NCI-H2196 treated with DMSO at 0.1 percent for 48 hours (cell line): ENCODE data around the gene CCNE1.
A peak's percentile ranks its signal among the peaks of the same experiment; 100 is the strongest.

Source experiments
- DNase-seq: peaks from one replicate; lab custom pipeline; 2025; ENCODE audit not compliant: unreplicated experiment; lab: John Stamatoyannopoulos, UW

CCNE1 gene

GRCh38 chr19:29841559-29842367, 30.0 kb downstream of the CCNE1 start:
- DNase-seq = peak; percentile 67

GRCh38 chr19:29842471-29843179, 30.8 kb downstream of the CCNE1 start:
- no peak for DNase-seq

DNA sequence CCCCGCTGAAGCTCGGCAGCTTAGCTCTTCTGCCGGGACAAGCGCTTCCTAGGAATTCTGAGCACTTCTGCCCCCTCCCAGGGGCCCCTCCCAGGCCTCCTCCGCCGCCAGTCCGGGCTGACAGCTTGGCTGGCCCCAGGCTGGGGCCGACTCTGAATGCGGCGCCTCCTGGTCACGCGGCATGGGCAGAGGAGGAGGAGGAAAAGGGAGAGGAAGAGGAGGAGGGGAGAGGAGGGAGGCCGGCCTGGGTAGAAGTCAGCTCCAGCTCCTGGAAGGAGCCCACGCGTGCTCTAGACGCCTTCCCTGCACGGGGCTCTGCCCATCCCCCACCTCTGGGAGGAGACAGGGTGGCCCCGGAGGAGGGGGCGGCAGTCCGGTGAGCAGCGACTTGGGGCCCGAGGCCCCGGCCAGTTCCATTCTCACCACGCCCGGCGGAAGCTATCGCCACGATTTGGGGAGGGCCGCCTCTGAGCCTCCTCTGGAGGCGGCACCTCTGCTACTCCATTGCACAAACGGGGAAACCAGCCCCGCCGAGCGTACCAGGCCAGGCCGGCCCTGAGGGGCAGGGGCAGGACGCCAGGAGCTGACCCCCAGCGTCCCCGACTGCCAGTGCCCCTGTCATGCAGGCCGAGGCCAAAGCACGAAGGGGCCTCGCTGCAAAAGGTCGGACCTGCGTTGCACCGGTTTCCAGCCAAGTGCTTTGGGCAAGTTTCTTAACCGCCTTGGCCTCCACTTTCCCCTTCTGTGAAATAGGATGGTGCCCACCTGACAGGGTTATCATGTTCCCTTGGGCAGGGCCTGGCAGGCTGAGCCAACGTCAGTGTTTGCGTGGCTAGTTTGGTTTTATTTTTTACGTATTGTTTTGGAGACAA, 31.6 kb downstream of the CCNE1 start:
- DNase-seq = no peak

DNA sequence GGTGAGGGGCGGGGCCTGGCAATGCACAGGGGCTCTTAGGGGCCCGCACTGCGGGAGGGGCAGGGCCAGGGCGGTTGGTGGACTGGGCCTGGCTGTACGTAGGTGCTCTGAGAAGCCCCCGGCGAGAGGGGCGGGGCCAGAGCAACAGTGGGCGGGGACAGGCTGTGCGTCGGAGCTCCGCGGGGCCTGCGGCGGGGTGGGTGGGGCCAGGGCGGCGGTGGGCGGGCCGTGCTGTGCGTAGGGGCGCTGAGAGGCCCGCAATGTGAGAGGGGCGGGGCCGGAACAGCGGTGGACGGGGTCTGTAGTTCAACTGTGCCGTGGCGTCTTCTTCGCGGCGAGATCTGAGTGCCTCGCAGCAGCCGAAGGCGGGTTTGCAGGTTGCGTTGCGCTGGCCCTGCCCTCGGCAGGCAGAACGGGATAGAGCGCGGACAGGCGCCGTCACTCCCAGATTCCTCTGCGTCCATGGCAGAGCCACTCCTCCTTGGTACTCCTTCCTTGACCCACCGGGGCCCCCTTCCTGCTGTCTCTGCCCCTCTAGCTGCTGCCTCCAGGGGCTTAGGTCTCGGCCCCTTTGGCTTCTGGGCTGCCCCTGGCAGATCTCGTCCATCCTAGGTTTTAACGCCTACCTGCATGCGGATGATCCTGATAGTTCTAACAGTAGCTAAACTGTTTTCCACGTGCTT, 33.2 kb downstream of the CCNE1 start:
- peak; percentile 83 for DNase-seq

GRCh38 chr19:29845574-29846176, 33.9 kb downstream of the CCNE1 start:
- DNase-seq = peak; percentile 16

DNA sequence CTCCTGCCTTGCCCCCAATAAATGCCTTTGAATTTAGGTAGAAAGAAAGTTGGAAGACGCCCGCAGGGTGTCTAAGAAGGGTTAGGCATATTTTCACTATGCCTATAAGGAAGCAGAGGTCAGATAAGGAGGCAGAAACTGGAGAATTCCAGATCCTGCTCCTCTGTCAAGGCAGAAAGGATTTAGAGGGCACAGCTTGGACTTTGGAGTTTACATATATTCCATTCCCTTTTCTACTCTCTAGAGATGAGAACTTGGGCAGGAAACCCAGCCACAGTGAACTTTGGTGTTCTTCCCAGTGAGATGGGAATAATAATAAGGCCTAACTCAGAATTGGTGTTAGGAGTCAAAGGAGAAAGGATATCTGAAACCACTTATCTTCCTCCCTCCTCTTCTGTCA, 37.4 kb downstream of the CCNE1 start:
- no peak for DNase-seq

DNA sequence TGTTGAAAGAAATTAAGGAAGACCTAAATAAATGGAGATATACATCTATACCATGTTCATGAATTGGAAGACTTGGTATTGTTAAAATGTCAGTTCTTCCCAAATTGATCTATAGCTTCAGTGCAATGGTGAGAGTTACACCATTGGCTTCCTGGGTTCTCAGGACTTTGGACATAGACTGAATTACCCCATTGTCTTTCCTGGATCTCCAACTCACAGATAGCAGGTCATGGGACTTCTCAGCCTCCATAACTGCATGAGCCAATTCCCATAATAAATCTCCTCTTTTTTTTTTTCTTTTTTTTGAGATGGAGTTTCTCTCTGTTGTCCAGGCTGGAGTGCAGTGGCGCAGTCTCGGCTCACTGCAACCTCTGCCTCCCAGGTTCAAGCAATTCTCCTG, 38.7 kb downstream of the CCNE1 start:
- DNase-seq = no peak

GRCh38 chr19:29851769-29852521, 40.2 kb downstream of the CCNE1 start:
- no peak for DNase-seq

- no peak for DNase-seq
These were observed 42.2 kb downstream of the CCNE1 start for GRCh38 chr19:29854033-29854432.

DNA sequence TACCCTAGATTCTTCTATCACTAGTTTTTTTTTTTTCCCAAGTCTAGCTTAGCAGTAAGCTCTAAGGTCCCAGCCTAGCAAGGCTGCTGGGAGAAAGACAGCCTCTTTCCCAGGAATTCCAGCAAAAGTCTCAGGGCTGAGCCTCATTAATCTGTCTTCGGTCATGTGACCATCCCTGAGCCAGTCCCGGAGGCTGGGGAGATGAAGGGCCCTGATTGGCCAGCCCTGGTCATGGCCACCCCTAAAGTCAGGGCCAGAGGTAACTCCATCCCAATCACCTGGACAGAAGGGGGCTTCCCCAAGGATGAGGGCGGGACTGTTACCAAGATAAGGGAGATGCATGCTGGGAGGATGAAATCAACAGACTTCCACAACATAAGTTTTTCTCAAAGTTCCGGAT, 43.3 kb downstream of the CCNE1 start:
- no peak for DNase-seq

DNA sequence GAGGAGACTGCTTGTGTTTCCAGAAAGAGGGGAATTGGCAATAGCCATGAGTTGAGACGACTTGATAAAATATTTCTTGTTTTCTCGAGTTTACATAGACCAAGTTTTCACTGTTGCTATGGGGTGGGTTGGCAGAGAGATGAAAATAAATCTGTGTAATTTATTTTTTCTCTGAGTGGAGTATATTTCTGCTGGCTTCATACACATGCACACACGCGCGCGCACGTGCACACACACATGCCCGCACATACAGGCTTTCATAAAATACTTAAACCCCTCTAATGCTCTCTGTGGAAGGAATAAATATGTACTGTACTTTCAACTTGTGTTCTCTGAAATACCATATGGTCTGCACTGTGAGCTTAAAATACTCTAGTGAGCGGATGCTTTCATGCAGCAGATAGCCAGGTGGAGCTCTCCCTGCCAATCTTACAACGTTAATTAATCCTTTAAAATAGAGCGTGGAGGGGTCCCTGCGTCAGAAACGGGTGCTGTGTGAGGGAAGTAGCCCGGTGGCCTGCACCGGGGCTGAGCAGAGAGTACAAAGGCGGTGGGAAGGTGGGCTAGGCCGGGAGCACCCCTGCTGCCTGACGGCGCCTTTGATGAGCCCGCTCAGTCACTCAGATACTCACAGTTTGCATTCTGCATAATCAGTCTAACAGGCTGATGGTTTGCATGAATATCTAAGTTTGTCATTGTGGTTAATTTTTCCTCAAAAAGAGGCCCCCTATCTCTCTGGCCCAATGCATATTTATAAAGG, 44.1 kb downstream of the CCNE1 start:
- no peak for DNase-seq

DNA sequence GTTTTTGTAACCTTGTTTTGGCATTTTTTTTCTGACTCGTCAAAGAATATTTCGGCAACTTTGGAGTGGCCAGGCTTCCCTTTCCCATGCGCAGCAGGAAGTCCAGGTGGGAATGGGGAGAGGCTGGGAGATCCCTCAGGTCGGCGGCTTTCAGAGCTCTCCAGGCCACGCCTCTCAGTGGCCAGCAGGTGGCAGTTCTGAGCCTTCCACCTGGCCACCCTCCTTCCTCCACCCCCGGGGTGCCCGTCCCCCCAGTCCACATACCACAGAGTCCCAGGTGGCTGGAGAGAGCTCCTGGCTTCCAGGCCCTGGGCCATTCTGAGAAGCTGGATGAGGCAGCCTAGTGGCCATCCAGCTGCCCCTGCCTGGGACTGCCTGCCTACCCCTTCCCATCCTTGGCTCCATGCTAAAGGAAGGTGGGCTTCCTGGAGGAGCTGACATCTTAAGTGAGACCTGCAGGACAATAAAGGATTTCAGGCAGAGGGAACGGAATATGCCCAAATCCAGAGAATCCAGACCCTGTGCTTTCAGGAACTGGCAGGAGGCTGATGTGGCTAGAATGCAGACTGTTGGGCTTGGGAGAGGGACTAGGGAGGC, 46.3 kb downstream of the CCNE1 start:
- no peak for DNase-seq

GRCh38 chr19:29858621-29859020, 46.8 kb downstream of the CCNE1 start:
- DNase-seq = no peak

DNA sequence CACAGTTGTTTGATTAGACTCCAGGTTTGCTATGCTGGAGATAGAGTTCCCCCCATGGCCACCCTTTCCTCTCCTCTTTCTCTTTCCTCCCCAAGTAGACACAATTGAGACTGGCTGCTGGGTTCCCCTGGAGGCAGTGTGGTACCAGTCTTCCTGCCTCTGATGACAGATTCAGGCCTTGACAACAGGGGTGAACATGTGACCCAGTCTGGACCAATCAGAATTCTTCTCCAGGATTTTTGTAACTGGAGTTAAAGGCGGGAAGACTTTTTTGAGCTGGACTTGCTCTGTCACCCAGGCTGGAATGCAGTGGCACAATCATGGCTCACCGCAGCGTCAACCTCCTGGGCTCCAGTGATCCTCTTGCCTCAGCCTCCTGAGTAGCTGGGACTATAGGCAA, 48.7 kb downstream of the CCNE1 start:
- DNase-seq = no peak

DNA sequence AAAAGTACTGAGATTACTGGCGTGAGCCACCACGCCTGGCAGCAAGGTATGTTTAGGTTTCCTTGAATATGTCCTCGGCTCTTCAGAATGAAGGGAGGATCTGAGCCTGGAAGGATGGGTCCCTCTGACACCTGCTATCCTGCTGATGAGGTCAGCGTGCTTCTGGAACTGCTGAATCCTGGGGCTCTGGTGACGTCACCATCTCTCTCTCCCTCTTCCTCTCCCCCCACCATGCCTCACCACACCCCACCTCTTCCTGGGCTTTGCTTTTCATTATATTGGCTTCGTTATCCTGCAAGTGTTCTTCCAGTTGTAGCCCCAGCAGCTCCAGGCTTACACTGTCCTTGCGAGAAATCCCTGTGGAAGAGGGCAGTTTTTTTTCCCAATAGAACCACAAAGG, 49.8 kb downstream of the CCNE1 start:
- no peak for DNase-seq

- no peak for DNase-seq
These were observed 54.2 kb downstream of the CCNE1 start for GRCh38 chr19:29866011-29866410.

- no peak for DNase-seq
These were observed 56.2 kb downstream of the CCNE1 start for GRCh38 chr19:29867984-29868383.

DNA sequence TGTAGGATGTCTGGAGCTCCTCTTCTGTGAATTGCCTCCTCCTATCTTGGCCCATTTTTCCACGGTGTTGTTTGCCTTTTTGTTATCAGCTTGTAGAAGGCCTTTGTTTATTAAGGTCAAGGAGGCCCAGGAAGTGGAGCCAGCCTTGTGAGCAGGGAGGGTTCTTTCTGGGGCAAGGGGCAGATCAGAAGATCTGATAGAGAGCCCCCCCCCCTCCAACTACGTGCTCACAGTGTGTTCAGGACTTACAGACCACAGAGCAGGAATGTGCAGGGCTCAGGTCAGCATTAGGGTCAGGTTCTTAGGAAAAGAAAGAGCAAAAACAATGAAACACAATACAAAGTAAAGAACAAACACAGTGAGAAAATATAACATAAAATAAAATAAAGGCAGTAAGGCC, 59.4 kb downstream of the CCNE1 start:
- no peak for DNase-seq

DNA sequence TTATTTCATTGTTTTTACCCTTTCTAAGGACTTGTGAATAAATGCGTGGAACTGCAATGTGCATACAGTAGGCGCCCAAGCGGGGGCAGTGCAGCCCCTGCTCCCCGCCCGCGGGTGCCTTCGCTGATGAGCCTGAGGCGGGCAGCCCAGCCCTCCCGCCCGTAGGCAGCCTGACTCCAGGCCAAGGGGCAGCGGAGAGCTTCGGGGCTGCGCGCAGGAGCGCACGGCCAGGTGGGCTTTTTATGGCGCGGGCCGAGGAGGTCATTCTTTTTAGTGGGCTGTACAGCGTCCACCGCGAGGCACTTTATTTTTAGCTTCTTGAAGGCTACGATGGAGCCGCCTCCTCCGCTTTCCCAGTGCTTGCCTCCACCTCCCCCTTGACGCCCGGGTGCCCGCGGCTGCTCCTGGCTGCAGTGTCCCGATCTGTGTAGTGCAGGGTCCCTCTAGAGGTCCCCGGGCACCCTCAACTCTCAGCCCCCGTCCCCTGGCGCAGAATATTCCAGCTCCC, 60.5 kb downstream of the CCNE1 start:
- DNase-seq = no peak
